Breast epithelium (tissue), 4 donors: ENCODE data around the gene POLQ. TPM values are rescaled to one million over a fixed set of nuclear protein-coding genes. Genes with fewer than 3 reads are reported as not detected.

Source experiments
- DNase-seq, 2 donors: peaks; one replicate each; pipeline ENCODE4 v3.0.0-alpha.2; 2019; ENCODE audit warnings: low spot score in 2 of 2
- H3K27ac ChIP-seq, 2 donors: fragments of 200-600 bp; sonication (generic) in 1 of 2; one replicate each; pipeline ENCODE4 v1.5.1; 2016 to 2019; ENCODE audit warnings: mild to moderate bottlenecking in 1 of 2
- H3K27me3 ChIP-seq, 2 donors: fragments of 200-600 bp; sonication (generic) in 1 of 2; one replicate each; pipeline versions ENCODE4 v1.5.1 to v1.6.0; 2017 to 2019; ENCODE audit warnings: control low read depth in 1 of 2, mild to moderate bottlenecking in 1 of 2
- H3K36me3 ChIP-seq: fragments of 200-600 bp; one replicate; pipeline ENCODE4 v1.5.1; 2019
- H3K4me1 ChIP-seq, 2 donors: fragments of 200-600 bp; sonication (generic); one replicate each; pipeline ENCODE4 v1.5.1; 2016 to 2019; ENCODE audit warnings: control low read depth in 1 of 2
- H3K4me3 ChIP-seq, 3 donors: fragments of 200-600 bp; sonication (generic); 1 replicate in 2 of 3; 2 replicates in 1 of 3; pipeline ENCODE4 v1.5.1; 2016 to 2019; ENCODE audit warnings: mild to moderate bottlenecking in 3 of 3, moderate library complexity in 2 of 3
- H3K9me3 ChIP-seq, 2 donors: fragments of 200-600 bp; sonication (generic) in 1 of 2; one replicate each; pipeline ENCODE4 v1.5.1; 2016 to 2019; ENCODE audit warnings: control low read depth in 1 of 2
- CTCF ChIP-seq, 3 donors: fragments of 450-650 bp; IDR thresholded peaks; one replicate each; pipeline ENCODE4 v1.5.1; 2016 to 2017; ENCODE audit warnings: antibody characterized with exemption in 3 of 3, mild to moderate bottlenecking in 3 of 3, moderate library complexity in 3 of 3
- POLR2A ChIP-seq: fragments of 450-650 bp; IDR thresholded peaks from one replicate; pipeline ENCODE4 v1.6.1; 2016; ENCODE audit warnings: antibody characterized with exemption, mild to moderate bottlenecking, moderate library complexity
- POLR2AphosphoS5 ChIP-seq, 3 donors: sonication (generic); formaldehyde crosslinking; IDR thresholded peaks; one replicate each; pipeline ENCODE4 v1.6.1; 2017; ENCODE audit warnings: antibody characterized with exemption in 3 of 3
- intact Hi-C: fragments of 100-400 bp; cut with DNase I; formaldehyde crosslinking; loops from one replicate; pipeline ENCODE4 v1.15.1; 2023; ENCODE audit warnings: low total_unique reads
- total RNA-seq, 3 donors: library from RNA; depleted of rRNA; stranded (reverse); fragments of >200 nt; gene quantifications; one replicate each; pipeline ENCODE4 v1.1.0, GENCODE V29; 2016

POLQ gene
- total RNA-seq, 3 donors from 2014 or later = under 0.01 to 0.64 (median 0.29) TPM

DNA sequence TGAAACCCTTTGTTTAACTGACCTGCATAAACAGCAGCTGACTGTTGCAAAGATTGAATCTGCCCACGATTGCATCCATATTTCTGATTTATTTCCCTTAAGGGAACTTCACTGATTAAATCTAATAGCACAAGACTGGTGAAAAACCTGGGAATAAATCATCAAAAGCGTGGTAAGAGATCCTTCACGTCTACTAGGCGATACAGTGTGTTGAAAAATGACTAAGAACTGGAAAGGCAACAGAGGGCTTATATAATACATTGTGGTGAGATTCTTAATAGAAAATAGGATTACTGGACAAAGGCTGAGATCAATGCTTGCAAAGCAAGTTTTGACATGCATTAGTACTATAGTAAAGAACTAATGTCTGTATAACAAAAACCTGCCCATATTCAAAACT, 49.0 kb downstream of the POLQ start:
- no peaks in the 10 kb centered on the region for H3K9me3 ChIP-seq
- intact Hi-C loops = no loop called here
- no peaks in the 10 kb centered on the region for H3K4me1 ChIP-seq
- no peak overlapping the region for H3K4me3 ChIP-seq
- H3K27ac ChIP-seq = no peak overlapping the region
- DNase-seq = no peak
- TF ChIP-seq CTCF (IDR thresholded peaks at IDR 0.05) = no peak
- no peaks in the 10 kb centered on the region for H3K36me3 ChIP-seq
- H3K27me3 ChIP-seq = no peaks in the 10 kb centered on the region

DNA sequence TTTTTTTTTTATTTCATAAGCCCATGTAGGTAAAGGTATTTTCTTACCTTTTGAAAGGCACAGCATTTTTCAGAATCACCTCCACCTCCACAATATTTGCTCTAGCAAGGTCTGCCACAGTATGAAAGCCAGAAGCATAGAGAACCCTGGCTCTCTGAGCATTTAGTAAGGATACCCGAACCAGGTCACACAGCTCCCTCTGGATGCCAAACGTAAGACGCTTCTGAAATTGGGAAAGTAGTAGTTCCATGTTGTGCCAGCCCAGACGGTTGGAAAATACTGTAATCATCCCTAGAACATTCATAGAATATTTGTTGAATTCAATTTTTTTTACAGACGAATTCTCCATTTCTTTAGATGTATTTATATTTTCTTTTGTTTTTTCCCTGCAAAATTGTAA, 52.4 kb downstream of the POLQ start:
- intact Hi-C loops = no loop called here

DNA sequence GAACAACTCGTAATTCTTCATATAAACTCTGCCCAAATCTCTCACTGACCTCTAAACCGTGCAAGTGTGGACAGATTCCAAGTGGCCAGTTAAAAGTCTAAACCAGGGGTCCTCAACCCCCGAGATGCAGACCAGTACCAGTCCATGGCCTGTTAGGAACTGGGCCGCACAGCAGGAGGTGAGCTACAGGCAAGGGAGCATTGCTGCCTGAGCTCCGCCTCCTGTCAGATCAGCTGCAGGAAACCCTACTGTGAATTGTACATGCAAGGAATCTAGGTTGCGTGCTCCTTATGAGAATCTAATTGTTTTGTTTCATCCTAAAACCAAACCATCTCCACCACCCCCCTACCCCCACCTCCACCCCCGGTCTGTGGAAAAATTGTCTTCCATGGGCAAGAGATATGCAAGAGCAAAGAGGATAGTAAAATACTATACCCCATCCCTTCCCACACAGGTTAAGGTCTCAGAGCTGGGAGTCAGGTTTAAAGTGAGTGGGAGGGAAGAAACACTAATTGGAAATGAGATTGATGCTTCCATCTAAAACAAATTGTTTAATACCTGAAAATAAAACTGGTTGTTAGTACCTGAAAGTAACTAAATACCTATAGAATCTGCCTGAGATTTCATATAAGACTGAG, 54.0 kb downstream of the POLQ start:
- DNase-seq = no peak
- H3K27me3 ChIP-seq = no peaks in the 10 kb centered on the region
- no peaks in the 10 kb centered on the region for H3K36me3 ChIP-seq
- TF ChIP-seq POLR2A (no peak), CTCF (IDR thresholded peaks at IDR 0.05) (no peak), POLR2AphosphoS5 (IDR thresholded peaks at IDR 0.05) (no peak)
- no peaks in the 10 kb centered on the region for H3K4me1 ChIP-seq
- no peak overlapping the region for H3K4me3 ChIP-seq
- H3K27ac ChIP-seq = no peak overlapping the region
- H3K9me3 ChIP-seq = no peaks in the 10 kb centered on the region
- intact Hi-C loops = no loop called here

More for the DNA sequence above, 52.4 kb downstream of the POLQ start:
- no peaks in the 10 kb centered on the region for H3K27me3 ChIP-seq
- no peak for DNase-seq
- no peak overlapping the region for H3K27ac ChIP-seq
- no peaks in the 10 kb centered on the region for H3K36me3 ChIP-seq
- no peaks in the 10 kb centered on the region for H3K4me1 ChIP-seq
- H3K4me3 ChIP-seq = no peak overlapping the region
- H3K9me3 ChIP-seq = no peaks in the 10 kb centered on the region
- TF ChIP-seq CTCF (IDR thresholded peaks at IDR 0.05) = no peak
- no peak for TF ChIP-seq POLR2AphosphoS5 (IDR thresholded peaks at IDR 0.05)
- TF ChIP-seq POLR2A = no peak

DNA sequence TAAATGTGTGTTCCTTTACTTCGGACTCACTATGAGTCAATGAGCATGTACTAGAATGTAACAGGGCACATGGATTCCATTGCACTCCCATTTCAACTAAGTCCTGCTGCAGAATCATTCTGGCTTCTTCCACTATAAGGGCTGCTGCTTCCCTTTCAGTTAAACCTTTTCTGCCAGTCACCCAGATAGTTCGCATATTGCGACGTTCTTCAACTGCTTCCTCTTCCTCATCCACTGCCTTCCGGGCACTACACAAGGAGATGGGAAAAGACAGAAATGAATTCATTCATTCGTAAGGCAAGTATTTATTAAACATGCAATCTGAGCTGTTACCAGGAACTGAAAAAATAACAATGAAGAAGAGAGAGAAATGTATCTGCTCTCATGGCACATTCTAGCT, 55.6 kb downstream of the POLQ start:
- no peaks in the 10 kb centered on the region for H3K27me3 ChIP-seq
- no peak for DNase-seq
- no peak overlapping the region for H3K4me3 ChIP-seq
- no peaks in the 10 kb centered on the region for H3K9me3 ChIP-seq
- TF ChIP-seq POLR2A (no peak), CTCF (IDR thresholded peaks at IDR 0.05) (no peak), POLR2AphosphoS5 (IDR thresholded peaks at IDR 0.05) (no peak)
- no peaks in the 10 kb centered on the region for H3K36me3 ChIP-seq
- H3K27ac ChIP-seq = no peak overlapping the region
- intact Hi-C loops = no loop called here
- no peaks in the 10 kb centered on the region for H3K4me1 ChIP-seq

- Histone ChIP-seq H3K4me3 (no peak overlapping the region), H3K27me3 (no peaks in the 10 kb centered on the region), H3K27ac (no peak overlapping the region), H3K4me1 (no peaks in the 10 kb centered on the region), H3K9me3 (no peaks in the 10 kb centered on the region), H3K36me3 (no peaks in the 10 kb centered on the region)
- intact Hi-C loops = no loop called here
- no peak for TF ChIP-seq CTCF (IDR thresholded peaks at IDR 0.05)
- TF ChIP-seq POLR2AphosphoS5 (IDR thresholded peaks at IDR 0.05) = no peak
- TF ChIP-seq POLR2A = no peak
- DNase-seq = no peak
These were observed 57.2 kb downstream of the POLQ start for GRCh38 chr3:121488628-121489027.
